Thoracic aorta (tissue), 2 donors: ENCODE measurements around the gene ITGA8. TPM values are rescaled to one million over a fixed set of nuclear protein-coding genes. Genes with fewer than 3 reads are reported as not detected.
A peak's percentile ranks its signal among the peaks of the same experiment; 100 is the strongest.
"Not testable (repeated sequence)": the region's sequence is repeated elsewhere in the genome, so short reads cannot be mapped to it uniquely, and the experiment has no call there.

Experiments used
- ATAC-seq: fragments of 150-250 bp; one replicate; pipeline ENCODE4 v1.8.0; 2017; ENCODE audit warnings: low read depth; ENCODE audit not compliant: insufficient number of reproducible peaks, low FRiP score
- DNase-seq: peaks from one replicate; pipeline ENCODE4 v3.0.0-alpha.2; 2020; ENCODE audit warnings: low spot score
- H3K27ac ChIP-seq, 2 donors: fragments of 200-600 bp; sonication (generic); 1 replicate in 1 of 2; 2 replicates in 1 of 2; pipeline ENCODE4 v1.5.1; 2016; ENCODE audit warnings: mild to moderate bottlenecking in 2 of 2, moderate library complexity in 2 of 2
- H3K27me3 ChIP-seq: fragments of 200-600 bp; sonication (generic); replicated peaks from 2 replicates; pipeline ENCODE4 v1.6.0; 2016; ENCODE audit warnings: mild to moderate bottlenecking; ENCODE audit not compliant: insufficient read depth
- H3K36me3 ChIP-seq: fragments of 200-600 bp; sonication (generic); one replicate; pipeline ENCODE4 v1.5.1; 2016
- H3K4me1 ChIP-seq, 2 donors: fragments of 200-600 bp; sonication (generic); 1 replicate in 1 of 2; 2 replicates in 1 of 2; pipeline versions ENCODE4 v1.5.1 to v1.6.0; 2016; ENCODE audit warnings: low read depth in 2 of 2, mild to moderate bottlenecking in 1 of 2; ENCODE audit not compliant: control insufficient read depth in 1 of 2
- H3K4me3 ChIP-seq: fragments of 200-600 bp; sonication (generic); 2 replicates; pipeline ENCODE4 v1.5.1; 2016; ENCODE audit warnings: mild to moderate bottlenecking
- H3K9me3 ChIP-seq: fragments of 200-600 bp; sonication (generic); 2 replicates; pipeline ENCODE4 v1.5.1; 2016
- total RNA-seq, 2 donors: library from RNA; depleted of rRNA; stranded (reverse); fragments of >200 nt; gene quantifications; one replicate each; pipeline versions ENCODE4 v1.1.0 to v1.2.3, GENCODE V29; 2016
- TF ChIP-seq, protein P1 (sequence below): fragments of 200-600 bp; sonication (generic); IDR thresholded peaks from one replicate; pipeline ENCODE4 v1.5.1; 2019; ENCODE audit warnings: antibody characterized with exemption

The ITGA8 gene
- total RNA-seq, 2 donors from 2014 or later = 1,137 to 1,173 TPM

- Histone ChIP-seq H3K9me3 (no peaks in the 10 kb centered on the region), H3K27ac (no peak overlapping the region), H3K27me3 (no peaks in the 10 kb centered on the region), H3K4me3 (no peak overlapping the region), H3K4me1 (peaks cover 0 to 27% of the 10 kb centered on the region in 2 donors), H3K36me3 (peaks cover 45% of the 10 kb centered on the region)
- ATAC-seq = no peak
- TF ChIP-seq, protein P1, sequence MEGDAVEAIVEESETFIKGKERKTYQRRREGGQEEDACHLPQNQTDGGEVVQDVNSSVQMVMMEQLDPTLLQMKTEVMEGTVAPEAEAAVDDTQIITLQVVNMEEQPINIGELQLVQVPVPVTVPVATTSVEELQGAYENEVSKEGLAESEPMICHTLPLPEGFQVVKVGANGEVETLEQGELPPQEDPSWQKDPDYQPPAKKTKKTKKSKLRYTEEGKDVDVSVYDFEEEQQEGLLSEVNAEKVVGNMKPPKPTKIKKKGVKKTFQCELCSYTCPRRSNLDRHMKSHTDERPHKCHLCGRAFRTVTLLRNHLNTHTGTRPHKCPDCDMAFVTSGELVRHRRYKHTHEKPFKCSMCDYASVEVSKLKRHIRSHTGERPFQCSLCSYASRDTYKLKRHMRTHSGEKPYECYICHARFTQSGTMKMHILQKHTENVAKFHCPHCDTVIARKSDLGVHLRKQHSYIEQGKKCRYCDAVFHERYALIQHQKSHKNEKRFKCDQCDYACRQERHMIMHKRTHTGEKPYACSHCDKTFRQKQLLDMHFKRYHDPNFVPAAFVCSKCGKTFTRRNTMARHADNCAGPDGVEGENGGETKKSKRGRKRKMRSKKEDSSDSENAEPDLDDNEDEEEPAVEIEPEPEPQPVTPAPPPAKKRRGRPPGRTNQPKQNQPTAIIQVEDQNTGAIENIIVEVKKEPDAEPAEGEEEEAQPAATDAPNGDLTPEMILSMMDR = no peak
- DNase-seq = no peak
These were observed 180.5 kb downstream of the ITGA8 start for GRCh38 chr10:15539262-15539661.

- not testable (repeated sequence) for ATAC-seq, H3K9me3 ChIP-seq, DNase-seq, H3K4me3 ChIP-seq, H3K27me3 ChIP-seq
- peaks cover 28% of the 10 kb centered on the region for H3K36me3 ChIP-seq
- peak overlapping the region; percentile 20 to 25 for H3K27ac ChIP-seq
- peaks cover 13 to 36% of the 10 kb centered on the region in 2 donors for H3K4me1 ChIP-seq
These were observed 184.7 kb downstream of the ITGA8 start for GRCh38 chr10:15534928-15535538.

DNA sequence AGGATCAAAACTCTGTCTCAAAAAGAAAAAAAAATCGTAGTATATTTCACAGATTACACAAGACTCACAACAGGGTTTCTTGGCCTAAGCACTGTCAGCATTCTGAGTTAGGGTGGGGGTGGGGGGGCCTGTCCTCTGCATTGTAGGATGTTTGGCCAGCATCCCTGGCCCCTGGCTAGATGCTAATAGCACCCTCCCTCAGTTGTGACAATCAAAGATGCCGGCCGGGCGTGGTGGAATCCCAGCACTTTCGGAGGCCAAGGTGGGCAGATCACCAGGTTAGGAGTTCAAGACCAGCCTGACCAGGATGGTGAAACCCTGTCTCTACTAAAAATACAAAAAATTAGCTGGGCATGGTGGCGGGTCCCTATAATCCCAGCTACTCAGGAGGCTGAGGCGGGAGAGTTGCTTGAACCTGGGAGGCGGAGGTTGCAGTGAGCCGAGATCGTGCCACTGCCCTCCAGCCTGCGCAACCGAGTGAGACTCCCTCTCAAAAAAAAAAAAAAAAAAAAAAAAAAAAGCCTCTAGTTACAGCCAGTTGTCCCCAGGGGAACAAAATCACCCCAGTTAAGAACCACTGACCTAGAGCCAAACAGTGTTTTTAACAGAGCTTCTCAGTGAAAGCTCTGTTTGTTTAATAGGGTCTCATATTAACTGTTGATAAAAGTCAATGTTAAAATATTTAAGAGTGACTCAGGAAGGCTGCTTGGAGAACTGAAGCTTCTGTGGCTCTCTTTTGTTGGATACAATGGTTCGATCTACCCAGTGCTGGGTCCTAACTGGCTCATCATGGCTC is 187.6 kb downstream of the ITGA8 start:
- Histone ChIP-seq H3K27ac (peak overlapping the region; percentile 75 to 76), H3K27me3 (no peaks in the 10 kb centered on the region), H3K9me3 (no peaks in the 10 kb centered on the region), H3K4me1 (peaks cover 26 to 56% of the 10 kb centered on the region in 2 donors), H3K36me3 (peaks cover 11% of the 10 kb centered on the region), H3K4me3 (peak overlapping the region; percentile 11)
- TF ChIP-seq, protein P1 = no peak
- DNase-seq = no peak
- ATAC-seq = no peak

DNA sequence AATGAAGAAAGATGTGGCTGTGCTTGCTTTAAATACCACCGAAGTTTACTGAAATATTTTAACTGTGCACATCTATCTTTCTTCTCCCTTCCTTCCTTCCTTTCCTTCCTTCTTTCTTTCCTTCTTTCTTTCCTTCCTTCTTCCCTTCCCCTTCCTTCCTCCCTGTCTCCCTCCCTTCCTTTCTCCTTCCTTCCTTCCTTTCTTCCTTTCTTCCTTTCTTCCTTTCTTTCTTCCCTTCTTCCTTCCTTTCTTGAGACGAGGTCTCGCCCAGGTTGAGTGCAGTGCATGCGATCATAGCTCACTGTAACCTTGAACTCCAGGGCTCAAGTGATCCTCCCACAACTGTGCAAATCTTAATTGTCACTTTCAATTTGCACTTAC is 190.9 kb downstream of the ITGA8 start:
- Histone ChIP-seq H3K36me3 (peaks cover 14% of the 10 kb centered on the region), H3K9me3 (no peaks in the 10 kb centered on the region), H3K27ac (peak overlapping the region; percentile 23 to 51), H3K4me1 (peaks cover 23 to 52% of the 10 kb centered on the region in 2 donors), H3K27me3 (no peaks in the 10 kb centered on the region), H3K4me3 (no peak overlapping the region)
- DNase-seq (no peak), ATAC-seq (no peak)
- TF ChIP-seq, protein P1 = no peak

GRCh38 chr10:15526754-15527153 is 193.0 kb downstream of the ITGA8 start:
- H3K9me3 ChIP-seq = no peaks in the 10 kb centered on the region
- no peak for ATAC-seq
- TF ChIP-seq, protein P1 = no peak
- no peaks in the 10 kb centered on the region for H3K27me3 ChIP-seq
- peaks cover 13 to 32% of the 10 kb centered on the region in 2 donors for H3K4me1 ChIP-seq
- H3K36me3 ChIP-seq = peaks cover 30% of the 10 kb centered on the region
- H3K4me3 ChIP-seq = no peak overlapping the region
- no peak for DNase-seq
- peak overlapping the region in 1 of 2 donors; percentile 8 for H3K27ac ChIP-seq
